Stimulated activated CD8-positive, alpha-beta memory T cell treated with anti-CD3 and anti-CD28 coated beads, Interleukin-12 subunit alpha, Interleukin-12 subunit beta, amount 100 ng/mL, for 24 hours (primary cell): Measurements from ENCODE around the gene PLPP6.
"Not testable (repeated sequence)": the region's sequence is repeated elsewhere in the genome, so short reads cannot be mapped to it uniquely, and the experiment has no call there.

Source experiments
- DNase-seq: peaks from one replicate; pipeline ENCODE4 v3.0.0-alpha.2; 2020; ENCODE audit errors: extremely low read depth

The PLPP6 gene

GRCh38 chr9:4662108-4662988 lies at the start of gene PLPP6:
Gene PLPP6 (plus strand): TSS chr9:4662294. CDS start chr9:4662376, 82 bp downstream.
- no peak for DNase-seq

- DNase-seq: no peak
Observed at GRCh38 chr9:4614627-4615026, 47.5 kb upstream of the PLPP6 start.

- DNase-seq: no peak
Observed at GRCh38 chr9:4615251-4615650, 46.8 kb upstream of the PLPP6 start.

- DNase-seq: no peak
Observed at GRCh38 chr9:4615778-4616177, 46.3 kb upstream of the PLPP6 start.

GRCh38 chr9:4617752-4618151 lies 44.3 kb upstream of the PLPP6 start:
- DNase-seq: no peak

GRCh38 chr9:4618700-4619099 lies 43.4 kb upstream of the PLPP6 start:
- DNase-seq: no peak

GRCh38 chr9:4620057-4620765 lies 41.9 kb upstream of the PLPP6 start:
- no peak for DNase-seq

GRCh38 chr9:4620881-4621555 lies 41.1 kb upstream of the PLPP6 start:
- no peak for DNase-seq

- no peak for DNase-seq
Observed at GRCh38 chr9:4622016-4622415, 40.1 kb upstream of the PLPP6 start.

GRCh38 chr9:4630836-4631235 lies 31.3 kb upstream of the PLPP6 start:
- DNase-seq: no peak

GRCh38 chr9:4638968-4639367 lies 23.1 kb upstream of the PLPP6 start:
- no peak for DNase-seq

- DNase-seq: no peak
Observed at GRCh38 chr9:4639420-4639819, 22.7 kb upstream of the PLPP6 start.

GRCh38 chr9:4640027-4640426 lies 22.1 kb upstream of the PLPP6 start:
- no peak for DNase-seq

- no peak for DNase-seq
Observed at GRCh38 chr9:4642351-4642750, 19.7 kb upstream of the PLPP6 start.

GRCh38 chr9:4654084-4654483 lies 8.0 kb upstream of the PLPP6 start:
- DNase-seq: no peak

GRCh38 chr9:4654538-4654937 lies 7.6 kb upstream of the PLPP6 start:
- DNase-seq: no peak

- DNase-seq: not testable (repeated sequence)
Observed at GRCh38 chr9:4656196-4656595, 5.9 kb upstream of the PLPP6 start.

GRCh38 chr9:4656621-4657020 lies 5.5 kb upstream of the PLPP6 start:
- no peak for DNase-seq

- DNase-seq: no peak
Observed at GRCh38 chr9:4657426-4658159, 4.5 kb upstream of the PLPP6 start.

GRCh38 chr9:4660665-4661064 lies 1.4 kb upstream of the PLPP6 start:
- not testable (repeated sequence) for DNase-seq

- DNase-seq: no peak
Observed at GRCh38 chr9:4661165-4661564, 929 bp upstream of the PLPP6 start.

- no peak for DNase-seq
Observed at GRCh38 chr9:4661611-4662010, 483 bp upstream of the PLPP6 start.
